ENCODE measurements around the gene TM9SF2. TPM values are rescaled to one million over a fixed set of nuclear protein-coding genes. Genes with fewer than 3 reads are reported as not detected.

Gene TM9SF2
- total RNA-seq, 1 donor from 2014 or later: 74.1 TPM

DNA sequence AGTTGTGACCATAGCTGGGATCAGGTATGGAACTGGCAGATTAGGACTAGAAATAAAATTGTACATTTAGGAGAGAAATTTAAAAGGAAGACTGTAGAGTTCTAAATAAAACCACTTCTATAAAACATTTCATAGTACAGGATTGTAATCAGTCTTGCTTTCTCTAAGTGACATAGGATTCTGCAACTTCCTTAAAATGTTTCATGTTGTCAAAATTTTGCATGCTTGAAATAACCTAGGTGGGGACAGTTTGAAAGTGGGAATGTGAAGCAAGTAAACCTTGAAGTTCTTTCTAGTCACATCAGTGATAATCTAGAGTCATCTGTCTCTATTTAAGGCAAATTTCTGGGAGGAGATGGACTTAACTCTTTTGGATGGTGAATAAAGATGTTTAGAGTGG is 6.7 kb downstream of the TM9SF2 start:
- Mint-ChIP-seq H3K9me3 (ENCODE audit: unreplicated experiment) (peaks cover 3% of the 10 kb centered on the region), H3K4me3 (ENCODE audit: unreplicated experiment) (no peak overlapping the region), H3K27me3 (ENCODE audit: unreplicated experiment) (peaks cover 3% of the 10 kb centered on the region), H3K4me1 (ENCODE audit: low read depth, unreplicated experiment) (peaks cover 8% of the 10 kb centered on the region), H3K36me3 (ENCODE audit: unreplicated experiment) (peaks cover 22% of the 10 kb centered on the region), H3K27ac (ENCODE audit: unreplicated experiment) (no peak overlapping the region)
- TF ChIP-seq CTCF (IDR thresholded peaks at IDR 0.05; ENCODE audit: partially characterized antibody, unreplicated experiment): no peak
- no peak for DNase-seq

DNA sequence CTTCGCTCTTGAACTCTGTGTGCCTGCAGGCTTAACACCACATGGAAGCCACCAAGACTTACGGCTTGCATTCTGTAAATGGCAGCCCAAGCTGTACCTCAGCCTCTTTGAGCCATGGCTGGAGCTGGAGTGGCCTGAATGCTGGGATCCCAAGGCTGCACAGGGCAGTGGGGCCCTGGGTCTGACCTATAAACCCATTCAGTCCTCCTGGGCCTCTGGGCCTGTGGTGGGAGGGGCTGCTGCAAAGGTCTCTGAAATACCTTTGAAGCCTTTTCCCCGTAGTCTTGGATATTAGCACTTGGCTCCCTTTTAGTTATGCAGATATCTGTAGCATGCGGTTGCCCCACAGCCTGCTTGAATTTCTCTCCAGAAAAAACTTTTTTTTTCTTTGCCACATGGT is 8.2 kb downstream of the TM9SF2 start:
- Mint-ChIP-seq H3K4me1 (ENCODE audit: low read depth, unreplicated experiment) (peaks cover 14% of the 10 kb centered on the region), H3K36me3 (ENCODE audit: unreplicated experiment) (peaks cover 22% of the 10 kb centered on the region), H3K4me3 (ENCODE audit: unreplicated experiment) (no peak overlapping the region), H3K27ac (ENCODE audit: unreplicated experiment) (no peak overlapping the region), H3K27me3 (ENCODE audit: unreplicated experiment) (peaks cover 3% of the 10 kb centered on the region), H3K9me3 (ENCODE audit: unreplicated experiment) (peaks cover 3% of the 10 kb centered on the region)
- no peak for DNase-seq
- TF ChIP-seq CTCF (IDR thresholded peaks at IDR 0.05; ENCODE audit: partially characterized antibody, unreplicated experiment): no peak

DNA sequence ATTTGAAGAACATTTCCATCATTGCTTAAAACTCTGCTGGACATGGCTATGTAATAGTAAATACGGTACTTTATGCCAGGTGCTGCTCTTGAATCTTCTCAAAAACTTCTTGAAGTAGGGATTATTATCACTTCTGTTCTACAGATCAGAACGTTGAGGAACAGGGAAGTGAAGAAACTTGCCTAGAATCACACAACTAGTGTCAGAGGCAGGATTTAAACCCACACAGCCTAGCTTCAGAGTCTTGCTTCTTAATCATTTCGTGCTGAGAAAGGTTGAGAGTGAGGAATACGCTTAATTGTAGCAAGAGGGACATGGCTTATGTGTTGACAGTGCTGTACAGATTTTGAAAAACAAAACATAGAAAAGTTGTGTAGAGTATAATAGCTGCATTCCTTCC is 13.5 kb downstream of the TM9SF2 start:
- Mint-ChIP-seq H3K27ac (ENCODE audit: unreplicated experiment) (no peak overlapping the region), H3K27me3 (ENCODE audit: unreplicated experiment) (peaks cover 3% of the 10 kb centered on the region), H3K4me3 (ENCODE audit: unreplicated experiment) (no peak overlapping the region), H3K36me3 (ENCODE audit: unreplicated experiment) (peaks cover 8% of the 10 kb centered on the region), H3K9me3 (ENCODE audit: unreplicated experiment) (peaks cover 3% of the 10 kb centered on the region), H3K4me1 (ENCODE audit: low read depth, unreplicated experiment) (peaks cover 14% of the 10 kb centered on the region)
- no peak for DNase-seq
- TF ChIP-seq CTCF (IDR thresholded peaks at IDR 0.05; ENCODE audit: partially characterized antibody, unreplicated experiment): no peak

GRCh38 chr13:99516153-99516929 is 15.1 kb downstream of the TM9SF2 start:
- no peaks in the 10 kb centered on the region for H3K27me3 Mint-ChIP-seq (ENCODE audit: unreplicated experiment)
- no peak overlapping the region for H3K4me3 Mint-ChIP-seq (ENCODE audit: unreplicated experiment)
- no peak for TF ChIP-seq CTCF (IDR thresholded peaks at IDR 0.05; ENCODE audit: partially characterized antibody, unreplicated experiment)
- no peaks in the 10 kb centered on the region for H3K36me3 Mint-ChIP-seq (ENCODE audit: unreplicated experiment)
- H3K27ac Mint-ChIP-seq (ENCODE audit: unreplicated experiment): no peak overlapping the region
- DNase-seq: no peak
- H3K4me1 Mint-ChIP-seq (ENCODE audit: low read depth, unreplicated experiment): peaks cover 14% of the 10 kb centered on the region
- no peaks in the 10 kb centered on the region for H3K9me3 Mint-ChIP-seq (ENCODE audit: unreplicated experiment)

DNA sequence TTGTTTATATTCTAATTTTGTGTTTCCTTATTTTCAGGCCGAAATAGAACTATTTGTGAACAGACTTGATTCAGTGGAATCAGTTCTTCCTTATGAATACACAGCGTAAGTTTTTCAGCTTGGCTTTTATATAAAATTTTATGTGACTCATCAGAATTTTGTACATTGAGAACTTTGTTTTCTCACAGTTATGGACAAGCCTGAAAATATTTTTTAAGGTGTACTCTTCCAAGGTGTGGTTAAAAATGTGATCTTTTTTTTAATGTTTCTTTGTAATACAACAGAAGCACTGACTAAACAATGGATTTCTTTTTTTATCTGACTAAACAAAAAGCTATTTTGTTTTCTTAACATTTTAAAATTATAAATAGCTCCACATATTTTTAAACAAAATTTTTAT is 16.3 kb downstream of the TM9SF2 start:
- no peaks in the 10 kb centered on the region for H3K9me3 Mint-ChIP-seq (ENCODE audit: unreplicated experiment)
- DNase-seq: no peak
- H3K27ac Mint-ChIP-seq (ENCODE audit: unreplicated experiment): no peak overlapping the region
- TF ChIP-seq CTCF (IDR thresholded peaks at IDR 0.05; ENCODE audit: partially characterized antibody, unreplicated experiment): no peak
- H3K36me3 Mint-ChIP-seq (ENCODE audit: unreplicated experiment): no peaks in the 10 kb centered on the region
- no peak overlapping the region for H3K4me3 Mint-ChIP-seq (ENCODE audit: unreplicated experiment)
- H3K27me3 Mint-ChIP-seq (ENCODE audit: unreplicated experiment): no peaks in the 10 kb centered on the region
- peaks cover 10% of the 10 kb centered on the region for H3K4me1 Mint-ChIP-seq (ENCODE audit: low read depth, unreplicated experiment)

Data from glutamatergic neuron (in vitro differentiated cells).